HG03460 (cell line): Measurements from ENCODE around the gene AMACR.
"Not testable (repeated sequence)": the region's sequence is repeated elsewhere in the genome, so short reads cannot be mapped to it uniquely, and the experiment has no call there.

Source experiments
- ATAC-seq: cut with Tn5 transposase; IDR thresholded peaks from one replicate; pipeline ENCODE4 v1.9.1; 2021; ENCODE audit not compliant: unreplicated experiment

AMACR gene

GRCh38 chr5:33973271-33973670, 34.6 kb downstream of the AMACR start:
- no peak for ATAC-seq

GRCh38 chr5:33969572-33970452, 38.0 kb downstream of the AMACR start:
- ATAC-seq: peak; percentile 70

GRCh38 chr5:33968211-33969005, 39.4 kb downstream of the AMACR start:
- no peak for ATAC-seq

GRCh38 chr5:33966805-33967204, 41.0 kb downstream of the AMACR start:
- ATAC-seq: no peak

- no peak for ATAC-seq
These were observed 43.6 kb downstream of the AMACR start for GRCh38 chr5:33964132-33964700.

- ATAC-seq: no peak
These were observed 49.7 kb downstream of the AMACR start for GRCh38 chr5:33958176-33958575.

- no peak for ATAC-seq
These were observed 50.2 kb downstream of the AMACR start for GRCh38 chr5:33957577-33958150.

GRCh38 chr5:33952175-33952574, 55.7 kb downstream of the AMACR start:
- ATAC-seq: not testable (repeated sequence)

GRCh38 chr5:33944543-33945132, 63.2 kb downstream of the AMACR start:
- no peak for ATAC-seq

GRCh38 chr5:33941090-33941489, 66.8 kb downstream of the AMACR start:
- no peak for ATAC-seq

- ATAC-seq: no peak
These were observed 68.1 kb downstream of the AMACR start for GRCh38 chr5:33939556-33940262.

GRCh38 chr5:33938881-33939280, 69.0 kb downstream of the AMACR start:
- no peak for ATAC-seq

- ATAC-seq: no peak
These were observed 69.4 kb downstream of the AMACR start for GRCh38 chr5:33938507-33938796.

- ATAC-seq: no peak
These were observed 69.9 kb downstream of the AMACR start for GRCh38 chr5:33937707-33938506.

GRCh38 chr5:33937017-33937706, 70.7 kb downstream of the AMACR start:
- no peak for ATAC-seq

GRCh38 chr5:33936381-33937016, 71.4 kb downstream of the AMACR start, which contains the start of gene RXFP3:
TSS of gene RXFP3 (plus strand) at chr5:33936386. CDS start at chr5:33936741, 355 bp downstream.
- ATAC-seq: no peak
